ENCODE measurements around the gene HMX2.

DNA sequence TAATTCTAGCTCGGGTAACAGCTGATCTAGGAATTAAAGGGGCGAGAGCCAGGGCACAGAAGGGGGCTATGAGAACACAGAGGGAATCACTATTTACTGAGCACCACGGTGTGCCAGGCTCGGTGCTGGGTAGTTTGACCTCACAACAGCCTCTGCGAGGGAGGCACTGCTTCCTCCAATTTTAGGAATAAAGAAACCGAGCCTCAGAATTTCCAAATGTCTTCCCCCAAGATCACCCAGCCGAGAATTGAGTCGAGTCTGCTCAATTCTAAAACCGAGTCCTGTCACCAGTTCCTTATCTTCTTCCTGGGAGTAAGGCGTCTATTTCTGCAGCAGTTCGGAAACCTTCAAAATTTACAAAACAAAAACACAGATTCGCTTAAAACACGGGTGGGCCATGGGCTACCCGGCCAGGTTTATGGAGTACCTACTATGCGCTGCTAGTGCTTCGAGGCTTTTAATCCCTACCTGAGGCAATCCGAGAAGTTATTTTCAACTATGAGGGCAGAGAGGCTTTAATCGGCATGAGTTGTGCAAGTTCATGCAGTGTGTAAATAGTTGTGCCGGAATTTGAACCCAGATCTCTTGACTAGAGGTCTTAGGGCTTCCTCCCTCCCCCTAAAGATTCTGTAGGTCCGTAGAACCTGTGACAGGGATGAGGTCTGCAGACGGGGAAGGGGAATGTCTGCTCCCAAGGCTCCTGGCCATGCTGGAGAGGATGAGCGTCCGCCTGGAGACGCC lies 872 bp upstream of the HMX2 start:
- TF ChIP-seq EP300 (IDR thresholded peaks at IDR 0.05), result no peak
- no peak for TF ChIP-seq POLR2A (IDR thresholded peaks at IDR 0.05)

All from stomach (tissue), 4 donors.